ENCODE measurements around the gene ANTXR2.
"Not testable (repeated sequence)": the region's sequence is repeated elsewhere in the genome, so short reads cannot be mapped to it uniquely, and the experiment has no call there.

The ANTXR2 gene

DNA sequence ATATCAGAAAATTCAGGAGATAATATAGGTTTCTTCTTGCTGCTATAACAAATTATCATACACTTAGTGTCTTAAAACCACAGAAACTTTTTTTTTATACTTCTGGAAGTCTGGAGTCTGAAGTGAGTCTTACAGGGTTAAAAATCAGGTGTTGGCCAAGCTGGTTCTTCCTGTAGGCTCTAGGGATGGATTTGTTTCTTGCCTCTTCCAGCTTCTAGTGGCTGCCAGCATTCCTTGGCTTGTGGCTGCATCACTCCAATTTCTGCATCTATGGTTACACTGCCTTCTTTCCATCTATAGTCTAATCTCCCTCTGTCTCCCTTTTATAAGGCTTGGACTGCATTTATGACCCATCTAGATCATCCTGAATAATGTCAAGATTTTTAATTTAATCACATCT, 68.7 kb downstream of the ANTXR2 start:
- DNase-seq (ENCODE audit: extremely low read depth, low read depth): no peak
- TF ChIP-seq, protein P1, sequence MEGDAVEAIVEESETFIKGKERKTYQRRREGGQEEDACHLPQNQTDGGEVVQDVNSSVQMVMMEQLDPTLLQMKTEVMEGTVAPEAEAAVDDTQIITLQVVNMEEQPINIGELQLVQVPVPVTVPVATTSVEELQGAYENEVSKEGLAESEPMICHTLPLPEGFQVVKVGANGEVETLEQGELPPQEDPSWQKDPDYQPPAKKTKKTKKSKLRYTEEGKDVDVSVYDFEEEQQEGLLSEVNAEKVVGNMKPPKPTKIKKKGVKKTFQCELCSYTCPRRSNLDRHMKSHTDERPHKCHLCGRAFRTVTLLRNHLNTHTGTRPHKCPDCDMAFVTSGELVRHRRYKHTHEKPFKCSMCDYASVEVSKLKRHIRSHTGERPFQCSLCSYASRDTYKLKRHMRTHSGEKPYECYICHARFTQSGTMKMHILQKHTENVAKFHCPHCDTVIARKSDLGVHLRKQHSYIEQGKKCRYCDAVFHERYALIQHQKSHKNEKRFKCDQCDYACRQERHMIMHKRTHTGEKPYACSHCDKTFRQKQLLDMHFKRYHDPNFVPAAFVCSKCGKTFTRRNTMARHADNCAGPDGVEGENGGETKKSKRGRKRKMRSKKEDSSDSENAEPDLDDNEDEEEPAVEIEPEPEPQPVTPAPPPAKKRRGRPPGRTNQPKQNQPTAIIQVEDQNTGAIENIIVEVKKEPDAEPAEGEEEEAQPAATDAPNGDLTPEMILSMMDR (IDR thresholded peaks at IDR 0.05; ENCODE audit: low read depth, low read length): no peak

DNA sequence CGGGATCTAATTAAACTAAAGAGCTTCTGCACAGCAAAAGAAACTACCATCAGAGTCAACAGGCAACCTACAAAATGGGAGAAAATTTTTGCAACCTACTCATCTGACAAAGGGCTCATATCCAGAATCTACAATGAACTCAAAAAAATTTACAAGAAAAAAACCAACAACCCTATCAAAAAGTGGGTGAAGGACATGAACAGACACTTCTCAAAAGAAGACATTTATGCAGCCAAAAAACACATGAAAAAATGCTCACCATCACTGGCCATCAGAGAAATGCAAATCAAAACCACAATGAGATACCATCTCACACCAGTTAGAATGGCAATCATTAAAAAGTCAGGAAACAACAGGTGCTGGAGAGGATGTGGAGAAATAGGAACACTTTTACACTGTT, 70.5 kb downstream of the ANTXR2 start:
- not testable (repeated sequence) for DNase-seq (ENCODE audit: extremely low read depth, low read depth)

DNA sequence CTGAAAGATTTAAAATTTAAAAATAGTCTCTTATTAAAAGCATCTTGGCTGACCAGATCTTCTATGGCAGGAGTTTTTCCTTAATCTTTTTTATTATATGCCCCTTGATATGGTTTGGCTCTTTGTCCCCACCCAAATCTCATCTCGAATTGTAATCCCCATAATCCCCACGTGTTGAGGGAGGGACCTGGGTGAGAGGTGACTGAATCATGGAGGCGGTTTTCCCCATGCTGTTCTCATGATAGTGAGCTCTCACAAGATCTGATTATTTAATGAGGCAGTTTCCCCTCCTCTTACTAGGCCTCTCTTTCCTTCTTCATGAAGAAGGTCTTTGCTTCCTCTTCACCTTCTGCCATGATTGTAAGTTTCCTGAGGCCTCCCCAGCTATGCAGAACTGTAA, 74.0 kb downstream of the ANTXR2 start:
- not testable (repeated sequence) for DNase-seq (ENCODE audit: extremely low read depth, low read depth)

DNA sequence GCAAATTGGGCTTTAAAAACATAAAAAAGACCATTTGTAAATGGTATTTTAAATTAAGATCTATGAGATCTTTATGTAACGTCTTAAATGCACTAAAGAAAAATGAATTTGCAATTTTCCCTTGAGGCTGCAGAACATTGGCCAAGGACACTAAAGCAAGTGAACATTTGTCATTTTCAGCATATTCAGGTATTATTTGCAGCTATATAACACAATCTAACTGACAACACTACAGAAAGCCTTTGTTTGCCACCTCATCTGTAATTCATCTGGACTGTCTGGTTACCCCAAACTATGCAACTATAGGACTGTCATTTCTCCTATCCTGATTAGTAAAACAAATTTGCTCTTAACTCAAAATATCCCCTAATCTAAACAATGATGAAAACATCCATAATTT, 74.8 kb downstream of the ANTXR2 start:
- DNase-seq (ENCODE audit: extremely low read depth, low read depth): no peak
- TF ChIP-seq, protein P1 (IDR thresholded peaks at IDR 0.05; ENCODE audit: low read depth, low read length): no peak

DNA sequence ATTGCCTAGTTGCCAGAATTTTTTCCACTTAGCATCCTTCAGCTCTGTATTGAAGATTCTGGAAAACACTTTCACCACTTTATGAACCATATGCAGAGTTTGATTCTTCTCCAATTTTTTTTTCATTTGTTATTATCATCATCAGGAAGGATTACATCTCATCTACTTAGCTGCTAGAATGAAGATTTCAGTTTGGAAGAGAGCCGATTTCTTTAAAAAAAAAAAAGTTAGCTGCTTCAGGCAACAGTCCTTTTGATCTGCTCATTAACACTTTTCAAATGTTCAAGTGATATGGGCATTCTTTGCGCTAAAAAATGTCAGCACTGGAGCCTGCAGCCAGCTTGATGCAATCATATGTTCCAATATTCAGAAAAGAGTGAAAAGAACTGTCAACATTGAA, 76.2 kb downstream of the ANTXR2 start:
- no peak for DNase-seq (ENCODE audit: extremely low read depth, low read depth)
- TF ChIP-seq, protein P1 (IDR thresholded peaks at IDR 0.05; ENCODE audit: low read depth, low read length): no peak

DNA sequence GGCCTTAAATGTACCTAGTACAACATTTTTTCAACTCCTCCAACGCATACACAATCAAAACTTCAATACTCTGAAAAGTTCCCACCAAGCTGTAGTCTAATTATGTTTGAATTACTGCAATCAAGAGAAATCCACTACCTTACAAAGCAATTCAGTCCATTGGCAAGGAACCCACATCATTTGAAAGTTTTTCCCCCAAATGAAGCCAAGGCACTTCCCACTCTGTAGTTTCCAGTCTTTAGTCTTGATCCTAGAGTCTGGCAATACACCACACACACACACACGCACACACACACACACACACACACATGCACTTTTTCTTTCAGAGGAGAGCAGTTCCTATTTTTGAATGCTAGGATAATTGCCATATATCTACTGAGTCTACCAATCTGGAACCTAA, 79.6 kb downstream of the ANTXR2 start:
- TF ChIP-seq, protein P1 (IDR thresholded peaks at IDR 0.05; ENCODE audit: low read depth, low read length): no peak
- no peak for DNase-seq (ENCODE audit: extremely low read depth, low read depth)

DNA sequence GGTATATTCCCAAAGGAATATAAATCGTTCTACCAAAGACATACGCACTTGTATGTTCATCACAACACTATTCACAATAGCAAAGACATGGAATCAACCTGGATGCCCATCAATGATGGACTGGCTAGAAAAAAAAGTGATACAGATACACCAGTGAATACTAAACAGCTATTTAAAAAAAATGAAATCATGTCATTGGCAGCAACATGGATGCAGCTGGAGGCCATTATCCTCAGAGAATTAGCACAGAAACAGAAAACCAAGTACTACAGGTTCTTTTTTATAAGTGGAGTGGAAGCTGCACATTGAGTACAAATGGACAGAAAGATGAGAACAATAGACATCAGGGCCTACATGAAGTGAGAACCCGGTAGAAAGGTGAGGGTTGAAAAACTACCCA, 81.4 kb downstream of the ANTXR2 start:
- TF ChIP-seq, protein P1 (IDR thresholded peaks at IDR 0.05; ENCODE audit: low read depth, low read length): no peak
- DNase-seq (ENCODE audit: extremely low read depth, low read depth): no peak

DNA sequence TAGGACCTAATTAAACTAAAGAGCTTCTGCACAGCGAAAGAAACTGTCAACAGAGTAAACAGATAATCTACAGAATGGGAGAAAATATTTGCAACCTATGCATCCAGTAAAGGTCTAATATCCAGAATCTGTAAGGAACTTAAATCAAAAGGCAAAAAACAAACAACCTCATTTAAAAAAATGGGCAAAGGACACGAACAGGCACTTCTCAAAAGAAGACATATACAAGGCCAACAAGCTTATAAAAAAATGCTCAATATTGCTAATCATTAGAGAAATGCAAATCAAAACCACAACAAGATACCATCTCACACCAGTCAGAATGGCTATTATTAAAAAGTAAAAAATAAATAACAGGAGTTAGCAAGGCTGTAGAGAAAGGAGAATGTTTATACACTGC, 81.9 kb downstream of the ANTXR2 start:
- DNase-seq (ENCODE audit: extremely low read depth, low read depth): not testable (repeated sequence)

DNA sequence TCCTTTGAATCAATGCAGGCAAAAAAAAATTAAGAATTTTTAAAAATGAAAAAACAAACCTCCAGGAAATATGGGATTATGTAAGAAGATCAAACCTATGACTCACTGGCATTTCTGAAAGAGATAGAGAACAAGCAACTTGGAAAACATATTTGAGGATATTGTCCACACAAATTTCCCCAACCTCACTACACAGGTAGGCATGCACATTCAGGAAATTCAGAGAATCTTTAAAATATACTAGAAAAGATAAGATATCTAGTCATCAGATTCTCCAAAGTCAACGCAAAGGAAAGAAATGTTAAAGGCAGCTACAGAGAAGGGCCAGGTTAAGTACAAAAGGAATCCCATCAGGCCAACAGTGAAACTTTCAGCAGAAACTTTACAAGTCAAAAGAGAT, 85.6 kb downstream of the ANTXR2 start:
- no peak for DNase-seq (ENCODE audit: extremely low read depth, low read depth)

More for the DNA sequence above, 85.6 kb downstream of the ANTXR2 start:
- TF ChIP-seq, protein P1 (IDR thresholded peaks at IDR 0.05; ENCODE audit: low read depth, low read length): no peak
